H1 (cell line): Measurements from ENCODE around the gene BRSK2.
"Not testable (repeated sequence)": the region's sequence is repeated elsewhere in the genome, so short reads cannot be mapped to it uniquely, and the experiment has no call there.

Experiments used
- CEBPB ChIP-seq: IDR thresholded peaks from 2 replicates; pipeline ENCODE4 v1.6.1; 2012; ENCODE audit warnings: low read depth, low read length
- CREB1 ChIP-seq: IDR thresholded peaks from 2 replicates; pipeline ENCODE4 v1.6.1; 2012; ENCODE audit warnings: inconsistent platforms
- CTCF ChIP-seq, 3 experiments: IDR thresholded peaks; 1 replicate in 2 of 3; 2 replicates in 1 of 3; pipeline versions ENCODE4 v1.5.1 to v1.6.1; 2011; ENCODE audit warnings: low read length in 3 of 3, mild to moderate bottlenecking in 3 of 3, inconsistent platforms in 2 of 3, low read depth in 1 of 3, moderate library complexity in 1 of 3; ENCODE audit not compliant: insufficient read depth in 1 of 3; ENCODE audit errors: control extremely low read depth in 1 of 3
- EZH2 ChIP-seq: fragments of 200-600 bp; sonication (generic); IDR thresholded peaks from 2 replicates; pipeline ENCODE4 v1.7.1; 2012; ENCODE audit warnings: low read depth, mild to moderate bottlenecking, moderate library complexity, low read length, inconsistent platforms; ENCODE audit not compliant: severe bottlenecking
- GABPA ChIP-seq: IDR thresholded peaks from 2 replicates; pipeline ENCODE4 v1.6.1; 2011; ENCODE audit warnings: mild to moderate bottlenecking, low read length, moderate library complexity, borderline replicate concordance; ENCODE audit not compliant: insufficient read depth
- HDAC6 ChIP-seq: IDR thresholded peaks from one replicate; pipeline ENCODE4 v1.7.1; 2012; ENCODE audit warnings: low read depth, mild to moderate bottlenecking, inconsistent platforms, low read length, moderate library complexity
- JUND ChIP-seq: IDR thresholded peaks from 2 replicates; pipeline ENCODE4 v1.6.1; 2011; ENCODE audit warnings: mild to moderate bottlenecking, improper control_type of control experiment, low read length
- MAFK ChIP-seq: IDR thresholded peaks from 2 replicates; pipeline ENCODE4 v1.6.1; 2012; ENCODE audit warnings: low read depth, mild to moderate bottlenecking, improper control_type of control experiment, low read length
- POLR2A ChIP-seq, 2 experiments: IDR thresholded peaks; 1 replicate in 1 of 2; 2 replicates in 1 of 2; pipeline ENCODE4 v1.6.1; 2011; ENCODE audit warnings: low read depth in 2 of 2, low read length in 2 of 2, mild to moderate bottlenecking in 2 of 2; ENCODE audit errors: control extremely low read depth in 1 of 2
- RXRA ChIP-seq: IDR thresholded peaks from 2 replicates; pipeline ENCODE4 v1.6.1; 2011; ENCODE audit warnings: low read depth, mild to moderate bottlenecking, low read length, moderate library complexity; ENCODE audit not compliant: insufficient read depth
- SP1 ChIP-seq: IDR thresholded peaks from 2 replicates; pipeline ENCODE4 v1.6.1; 2011; ENCODE audit warnings: low read depth, low read length
- TEAD4 ChIP-seq: IDR thresholded peaks from 2 replicates; pipeline ENCODE4 v1.6.1; 2012; ENCODE audit warnings: low read depth, low read length, inconsistent platforms, mixed read lengths

- not testable (repeated sequence) for TF ChIP-seq EZH2; TEAD4; CTCF (IDR thresholded peaks at IDR 0.05; ENCODE audit: control extremely low read depth in 1 of 3, insufficient read depth in 1 of 3, low read depth in 1 of 3, low read length in 3 of 3); CREB1; HDAC6; MAFK; SP1; RXRA; GABPA; CEBPB; POLR2A (IDR thresholded peaks at IDR 0.05; ENCODE audit: control extremely low read depth in 1 of 2, low read depth in 2 of 2, low read length in 2 of 2); JUND
Observed at GRCh38 chr11:1423406-1423805, 33.7 kb downstream of the BRSK2 start.
